AG09309 (cell line): Measurements from ENCODE around the gene AKR1C8.

Experiments
- DNase-seq: peaks from one replicate; pipeline ENCODE4 v3.0.0-alpha.2; 2010; ENCODE audit warnings: low read depth
- H3K4me3 ChIP-seq: 2 replicates; pipeline ENCODE4 v1.5.1; 2011; ENCODE audit warnings: mild to moderate bottlenecking, low read depth, low read length, moderate library complexity; ENCODE audit not compliant: control insufficient read depth
- TF ChIP-seq, protein P1 (sequence below): IDR thresholded peaks from 2 replicates; pipeline ENCODE4 v1.5.1; 2011; ENCODE audit warnings: mild to moderate bottlenecking, low read depth, low read length, inconsistent platforms; ENCODE audit not compliant: insufficient read depth, control insufficient read depth; ENCODE audit errors: missing control alignments

Gene AKR1C8

DNA sequence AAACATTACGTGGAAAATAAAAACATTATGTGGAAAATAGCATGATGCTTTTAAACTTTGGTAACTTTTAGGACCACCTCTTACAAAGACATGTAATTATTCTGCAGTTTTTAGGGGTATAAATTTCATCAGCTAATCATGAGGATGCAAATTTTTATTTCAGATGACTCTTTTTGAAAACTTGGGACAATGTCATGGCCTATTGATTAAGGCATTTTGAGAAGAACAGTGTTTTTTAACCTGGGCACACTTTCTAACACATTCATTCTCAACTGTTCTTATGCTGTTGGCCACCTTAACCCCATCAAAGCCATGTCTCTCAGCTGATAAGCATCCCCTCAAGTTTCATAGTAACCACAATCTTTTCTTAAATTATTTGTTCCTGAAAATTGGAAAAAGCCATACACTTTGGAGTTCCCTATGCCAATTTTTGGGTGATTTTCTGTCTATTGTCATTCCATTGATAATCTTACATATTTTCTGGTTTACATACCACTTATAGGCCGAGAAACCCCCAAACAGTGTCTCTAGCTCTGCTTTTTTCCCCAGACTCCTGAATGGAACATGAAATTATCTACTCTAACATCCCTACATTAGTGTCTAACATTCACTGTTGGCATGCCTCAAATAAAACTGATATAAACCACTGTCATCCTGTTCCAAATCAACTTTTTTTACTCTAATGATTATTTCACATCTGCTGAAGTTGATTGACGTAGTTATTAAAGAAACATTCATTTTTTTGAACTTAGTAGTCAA, 76.1 kb downstream of the AKR1C8 start:
- TF ChIP-seq, protein P1, sequence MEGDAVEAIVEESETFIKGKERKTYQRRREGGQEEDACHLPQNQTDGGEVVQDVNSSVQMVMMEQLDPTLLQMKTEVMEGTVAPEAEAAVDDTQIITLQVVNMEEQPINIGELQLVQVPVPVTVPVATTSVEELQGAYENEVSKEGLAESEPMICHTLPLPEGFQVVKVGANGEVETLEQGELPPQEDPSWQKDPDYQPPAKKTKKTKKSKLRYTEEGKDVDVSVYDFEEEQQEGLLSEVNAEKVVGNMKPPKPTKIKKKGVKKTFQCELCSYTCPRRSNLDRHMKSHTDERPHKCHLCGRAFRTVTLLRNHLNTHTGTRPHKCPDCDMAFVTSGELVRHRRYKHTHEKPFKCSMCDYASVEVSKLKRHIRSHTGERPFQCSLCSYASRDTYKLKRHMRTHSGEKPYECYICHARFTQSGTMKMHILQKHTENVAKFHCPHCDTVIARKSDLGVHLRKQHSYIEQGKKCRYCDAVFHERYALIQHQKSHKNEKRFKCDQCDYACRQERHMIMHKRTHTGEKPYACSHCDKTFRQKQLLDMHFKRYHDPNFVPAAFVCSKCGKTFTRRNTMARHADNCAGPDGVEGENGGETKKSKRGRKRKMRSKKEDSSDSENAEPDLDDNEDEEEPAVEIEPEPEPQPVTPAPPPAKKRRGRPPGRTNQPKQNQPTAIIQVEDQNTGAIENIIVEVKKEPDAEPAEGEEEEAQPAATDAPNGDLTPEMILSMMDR, result no peak
- no peak overlapping the region for H3K4me3 ChIP-seq
- no peak for DNase-seq

DNA sequence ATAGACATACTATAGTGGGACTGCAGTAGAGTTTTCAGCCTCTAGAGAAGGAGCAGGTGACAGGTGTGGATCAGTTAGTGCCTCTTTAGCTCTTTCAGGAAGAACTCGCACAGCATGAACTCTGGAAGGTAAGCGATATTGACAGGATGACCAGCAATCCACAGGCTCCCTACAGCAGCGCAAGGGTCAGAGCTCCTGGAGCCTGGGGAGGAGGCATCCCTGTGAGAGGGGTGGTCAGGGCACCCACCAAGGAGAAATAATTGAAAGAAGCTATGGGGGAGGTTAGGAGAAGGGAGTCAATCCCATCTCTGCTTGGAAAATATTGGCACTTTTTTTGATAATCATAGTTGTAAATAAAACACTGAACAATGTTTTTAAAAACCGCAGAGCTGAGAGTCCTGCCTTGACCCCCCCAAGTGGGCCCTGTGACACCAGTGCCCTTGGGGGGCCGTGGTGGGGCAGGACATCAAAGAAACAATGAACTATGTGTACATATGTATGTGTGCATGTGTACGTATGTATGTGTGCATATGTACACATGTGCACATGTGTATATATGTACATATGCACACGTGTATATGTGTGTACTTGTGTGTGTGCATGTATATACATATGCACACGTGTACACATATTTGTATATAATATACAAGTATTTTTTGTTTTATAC, 77.0 kb downstream of the AKR1C8 start:
- H3K4me3 ChIP-seq, result no peak overlapping the region
- DNase-seq, result no peak
- TF ChIP-seq, protein P1, result no peak

DNA sequence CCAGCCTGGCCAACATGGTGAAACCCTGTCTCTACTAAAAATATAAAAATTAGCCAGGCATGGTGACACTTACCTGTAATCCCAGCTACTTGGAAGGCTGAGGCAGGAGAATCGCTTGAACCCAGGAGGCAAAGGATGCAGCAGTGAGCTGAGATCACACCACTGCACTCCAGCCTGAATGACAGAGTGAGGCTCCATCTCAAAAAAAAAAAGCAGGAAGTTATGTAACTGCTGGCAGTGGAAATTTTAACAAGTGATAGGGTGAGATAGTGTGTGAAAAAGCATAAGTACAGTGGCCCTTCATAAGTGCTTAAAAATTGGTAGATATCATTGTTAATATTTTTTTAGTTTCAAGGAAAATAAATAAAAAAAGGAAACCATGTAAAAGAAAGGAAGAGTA, 78.4 kb downstream of the AKR1C8 start:
- H3K4me3 ChIP-seq, result no peak overlapping the region
- no peak for DNase-seq
- TF ChIP-seq, protein P1, result no peak

DNA sequence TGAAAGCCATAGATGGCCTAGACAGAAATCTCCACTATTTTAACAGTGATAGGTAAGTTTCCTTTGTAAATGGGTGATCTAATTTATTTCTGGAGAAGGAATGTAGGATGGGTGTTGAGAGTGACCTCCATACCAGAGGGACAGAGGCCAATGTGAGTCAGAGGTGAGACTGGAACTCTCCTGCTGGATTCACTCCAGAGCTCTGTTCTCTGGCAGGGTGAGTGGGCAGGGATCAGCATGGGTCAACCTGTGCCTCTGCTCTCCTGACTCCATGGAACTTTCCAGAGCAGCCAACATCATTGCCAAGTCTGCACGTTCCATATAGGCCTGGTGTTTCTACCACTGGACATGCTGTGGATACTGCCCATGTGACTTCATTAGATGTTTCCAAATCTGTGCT, 79.3 kb downstream of the AKR1C8 start:
- DNase-seq, result no peak
- TF ChIP-seq, protein P1, result no peak
- no peak overlapping the region for H3K4me3 ChIP-seq
